Sigmoid colon (tissue), 7 donors: Measurements from ENCODE around the gene E2F7. TPM values are rescaled to one million over a fixed set of nuclear protein-coding genes. Genes with fewer than 3 reads are reported as not detected.

Source experiments
- DNase-seq: peaks from one replicate; pipeline ENCODE4 v3.0.0-alpha.2; 2019
- H3K27ac ChIP-seq, 4 donors: fragments of 200-600 bp; sonication (generic); one replicate each; pipeline ENCODE4 v1.5.1; 2016 to 2019; ENCODE audit warnings: mild to moderate bottlenecking in 1 of 4
- H3K27me3 ChIP-seq, 3 donors: fragments of 200-600 bp; sonication (generic); one replicate each; pipeline ENCODE4 v1.5.1; 2019; ENCODE audit warnings: mild to moderate bottlenecking in 1 of 3
- H3K36me3 ChIP-seq, 4 donors: fragments of 200-600 bp; sonication (generic); one replicate each; pipeline ENCODE4 v1.5.1; 2016 to 2019
- H3K4me1 ChIP-seq, 4 donors: fragments of 200-600 bp; sonication (generic); one replicate each; pipeline ENCODE4 v1.5.1; 2017 to 2019
- H3K4me3 ChIP-seq, 4 donors: fragments of 200-600 bp; sonication (generic); one replicate each; pipeline ENCODE4 v1.5.1; 2017 to 2019; ENCODE audit warnings: mild to moderate bottlenecking in 2 of 4, moderate library complexity in 1 of 4
- H3K9me3 ChIP-seq, 4 donors: fragments of 200-600 bp in 3 of 4; sonication (generic) in 3 of 4; one replicate each; pipeline versions ENCODE4 v1.5.1 to v1.6.1; 2013 to 2019
- CTCF ChIP-seq, 4 experiments: fragments of 450-650 bp in 3 of 4; fragments of 200-600 bp in 1 of 4; IDR thresholded peaks; one replicate each; pipeline ENCODE4 v1.5.1; 2016 to 2019; ENCODE audit warnings: antibody characterized with exemption in 4 of 4, mild to moderate bottlenecking in 3 of 4, moderate library complexity in 2 of 4
- EP300 ChIP-seq, 4 donors: sonication (generic); formaldehyde crosslinking; IDR thresholded peaks; one replicate each; pipeline ENCODE4 v1.6.1; 2017; ENCODE audit warnings: antibody characterized with exemption in 4 of 4
- POLR2A ChIP-seq, 2 donors: fragments of 450-650 bp; IDR thresholded peaks; one replicate each; pipeline ENCODE4 v1.6.1; 2016; ENCODE audit warnings: antibody characterized with exemption in 2 of 2, mild to moderate bottlenecking in 2 of 2, moderate library complexity in 2 of 2
- POLR2AphosphoS5 ChIP-seq, 4 donors: sonication (generic); formaldehyde crosslinking; IDR thresholded peaks; one replicate each; pipeline ENCODE4 v1.6.1; 2017; ENCODE audit warnings: antibody characterized with exemption in 4 of 4
- WGBS, 2 donors: extraction: QIAGEN DNeasy Blood & Tissue Kit; methylation state at CpG; one replicate each; pipeline ENCODE4 v1.1.7; 2013; 5-methylcytosine and 5-hydroxymethylcytosine counted together
- intact Hi-C: fragments of 100-400 bp; cut with DNase I; formaldehyde crosslinking; loops from one replicate; pipeline ENCODE4 v1.15.1; 2023
- polyA plus RNA-seq, 3 donors: library from polyadenylated mRNA; stranded (reverse); fragments of 200-250 nt; gene quantifications; one replicate each; pipeline ENCODE4 v1.2.3, GENCODE V29; 2013
- total RNA-seq, 4 donors: library from RNA; depleted of rRNA; stranded (reverse); fragments of >200 nt; gene quantifications; one replicate each; pipeline ENCODE4 v1.1.0, GENCODE V29; 2016
- donor health status: healthy with polysubstance abuse.
- donor health status: Bipolar disorder and iron deficiency.
- donor health status: healthy.

The E2F7 gene
- total and polyA plus RNA-seq, 7 donors, result 0.14 to 1.2 (median 0.23) TPM; not detected in 4

GRCh38 chr12:77053259-77053658, 12.1 kb downstream of the E2F7 start:
- Histone ChIP-seq H3K4me1 (no peaks in the 10 kb centered on the region), H3K27ac (no peak overlapping the region), H3K27me3 (no peaks in the 10 kb centered on the region), H3K4me3 (no peak overlapping the region), H3K9me3 (no peaks in the 10 kb centered on the region), H3K36me3 (no peaks in the 10 kb centered on the region)
- TF ChIP-seq EP300 (IDR thresholded peaks at IDR 0.05) (no peak), POLR2AphosphoS5 (IDR thresholded peaks at IDR 0.05) (no peak), CTCF (IDR thresholded peaks at IDR 0.05) (no peak), POLR2A (IDR thresholded peaks at IDR 0.05) (no peak)
- no peak for DNase-seq
- WGBS, 2 donors, result 38 to 86% methylated on average over 1 of the region's 1 CpG
- intact Hi-C loops, result no loop called here

GRCh38 chr12:77049767-77050353, 15.5 kb downstream of the E2F7 start:
- H3K9me3 ChIP-seq, result no peaks in the 10 kb centered on the region
- TF ChIP-seq CTCF (IDR thresholded peaks at IDR 0.05) (peak in 3 of 4 experiments; percentile 43 to 64 (median 56)), EP300 (IDR thresholded peaks at IDR 0.05) (no peak)
- no peaks in the 10 kb centered on the region for H3K27me3 ChIP-seq
- H3K4me3 ChIP-seq, result no peak overlapping the region
- H3K27ac ChIP-seq, result no peak overlapping the region
- intact Hi-C loops, result no loop called here
- H3K4me1 ChIP-seq, result no peaks in the 10 kb centered on the region
- no peak for DNase-seq
- 26 to 31% methylated on average over 4 of the region's 4 CpGs for WGBS, 2 donors
- no peaks in the 10 kb centered on the region for H3K36me3 ChIP-seq

- no peaks in the 10 kb centered on the region for H3K4me1 ChIP-seq
- intact Hi-C loops, result no loop called here
- H3K27me3 ChIP-seq, result no peaks in the 10 kb centered on the region
- TF ChIP-seq CTCF (IDR thresholded peaks at IDR 0.05) (no peak), EP300 (IDR thresholded peaks at IDR 0.05) (no peak)
- no peak for DNase-seq
- WGBS, 2 donors, result 91 to 94% methylated on average over 6 of the region's 6 CpGs
- no peak overlapping the region for H3K27ac ChIP-seq
- no peaks in the 10 kb centered on the region for H3K9me3 ChIP-seq
- no peak overlapping the region for H3K4me3 ChIP-seq
- H3K36me3 ChIP-seq, result no peaks in the 10 kb centered on the region
Observed at GRCh38 chr12:77047341-77048109, 17.8 kb downstream of the E2F7 start.

GRCh38 chr12:77046468-77046867, 18.9 kb downstream of the E2F7 start:
- H3K4me1 ChIP-seq, result no peaks in the 10 kb centered on the region
- H3K9me3 ChIP-seq, result no peaks in the 10 kb centered on the region
- no peak for TF ChIP-seq EP300 (IDR thresholded peaks at IDR 0.05)
- TF ChIP-seq POLR2AphosphoS5 (IDR thresholded peaks at IDR 0.05), result no peak
- TF ChIP-seq CTCF (IDR thresholded peaks at IDR 0.05), result no peak
- TF ChIP-seq POLR2A (IDR thresholded peaks at IDR 0.05), result no peak
- 96 to 97% methylated on average over 5 of the region's 5 CpGs for WGBS, 2 donors
- DNase-seq, result no peak
- no peaks in the 10 kb centered on the region for H3K27me3 ChIP-seq
- H3K4me3 ChIP-seq, result no peak overlapping the region
- no peaks in the 10 kb centered on the region for H3K36me3 ChIP-seq
- intact Hi-C loops, result no loop called here
- no peak overlapping the region for H3K27ac ChIP-seq
